Heart left ventricle (tissue), 16 donors: ENCODE measurements around the gene TCF7L2. TPM values are rescaled to one million over a fixed set of nuclear protein-coding genes. Genes with fewer than 3 reads are reported as not detected.

ENCODE experiments used
- ATAC-seq, 4 donors: fragments of 200-7000 bp; cut with Tn5 transposase; one replicate each; pipeline ENCODE4 v1.9.1; 2020 to 2022; ENCODE audit warnings: moderate library complexity in 4 of 4, mild to moderate bottlenecking in 3 of 4, moderate number of reproducible peaks in 1 of 4
- DNase-seq, 5 donors: peaks; one replicate each; pipeline ENCODE4 v3.0.0-alpha.2; 2020
- H3K27ac ChIP-seq, 12 donors: fragments of 200-600 bp; sonication (generic) in 4 of 12; one replicate each; pipeline versions ENCODE4 v1.5.0 to v1.8.0; 2016 to 2022; ENCODE audit warnings: mild to moderate bottlenecking in 2 of 12
- H3K27me3 ChIP-seq, 9 donors: fragments of 200-600 bp; sonication (generic) in 2 of 9; one replicate each; pipeline versions ENCODE4 v1.5.1 to v1.8.0; 2016 to 2022; ENCODE audit warnings: mild to moderate bottlenecking in 3 of 9
- H3K36me3 ChIP-seq, 9 donors: fragments of 200-600 bp; sonication (generic) in 2 of 9; one replicate each; pipeline versions ENCODE4 v1.5.0 to v1.8.0; 2018 to 2022; ENCODE audit warnings: mild to moderate bottlenecking in 2 of 9
- H3K4me1 ChIP-seq, 12 donors: fragments of 200-600 bp; sonication (generic) in 4 of 12; one replicate each; pipeline versions ENCODE4 v1.5.0 to v1.8.0; 2016 to 2022; ENCODE audit warnings: mild to moderate bottlenecking in 3 of 12
- H3K4me3 ChIP-seq, 12 donors: fragments of 200-600 bp; sonication (generic) in 4 of 12; one replicate each; pipeline versions ENCODE4 v1.5.0 to v1.8.0; 2017 to 2022; ENCODE audit warnings: mild to moderate bottlenecking in 9 of 12, moderate library complexity in 4 of 12
- H3K9me3 ChIP-seq, 12 donors: fragments of 200-600 bp; sonication (generic) in 4 of 12; one replicate each; pipeline versions ENCODE4 v1.5.0 to v1.8.0; 2016 to 2022; ENCODE audit warnings: mild to moderate bottlenecking in 1 of 12
- POLR2A ChIP-seq, 2 donors: fragments of 450-650 bp; IDR thresholded peaks; one replicate each; pipeline ENCODE4 v1.6.1; 2017; ENCODE audit warnings: antibody characterized with exemption in 2 of 2, mild to moderate bottlenecking in 2 of 2, moderate library complexity in 2 of 2
- WGBS, 4 donors: extraction: QIAGEN DNeasy Blood & Tissue Kit in 2 of 4; methylation state at CpG; one replicate each; pipeline versions ENCODE4 v1.1.5 to v1.1.7; 2013 to 2018; 5-methylcytosine and 5-hydroxymethylcytosine counted together
- intact Hi-C, 10 donors: fragments of 100-400 bp; cut with DNase I; formaldehyde crosslinking; loops; one replicate each; pipeline versions ENCODE4 v1.11.1 to v1.14.2; 2022
- polyA plus RNA-seq, 2 donors: library from polyadenylated mRNA; stranded (reverse); fragments of 200-250 nt; gene quantifications; one replicate each; pipeline ENCODE4 v1.2.3, GENCODE V29; 2013
- total RNA-seq, 9 donors: library from RNA; depleted of rRNA in 2 of 9; stranded (reverse); fragments of >200 nt in 2 of 9; fragmentation: NEBNext Ultra II Directional in 3 of 9; extraction: Animal tissue kit (Norgen Biotek cat#: 25700) in 3 of 9; gene quantifications; one replicate each; pipeline versions ENCODE4 v1.1.0 to v1.2.4, GENCODE V29; 2016 to 2023
- TF ChIP-seq, protein P1 (sequence below), 12 donors: fragments of 200-600 bp; sonication (generic) in 4 of 12; IDR thresholded peaks; one replicate each; pipeline versions ENCODE4 v1.5.0 to v1.8.0; 2018 to 2022; ENCODE audit warnings: antibody characterized with exemption in 12 of 12, mild to moderate bottlenecking in 5 of 12
- donor health status: ischemic (EF 13 %, LVEDD 7.1; RV severe dilation, severe dysfunction).
- donor health status: healthy with polysubstance abuse.
- donor health status: DM: no; HTN: yes; CAD: no.
- donor health status: DM: no; HTN: no; CAD: no.
- donor health status: ischemic (EF 25% LVEDD 6.9; RV normal size, moderate dysfunction).
- donor health status: ischemic (EF 25% LVEDD 5.7; RV mildly dilated, moderate dysfunction).
- donor health status: healthy.
- donor health status: DM: yes; HTN: yes; CAD: no.
- donor health status: ischemic (EF 35%, LVEDD 5.7; RV mildly dilated, moderate dysfunction).
- donor health status: nonischemic (EF 11% LVEDD 7.7; RV severe dilation, severe dysfunction).
- donor health status: DM: yes; HTN: yes; CAD: no.
- donor health status: PGD.
- donor health status: ischemic (EF 29% LVEDD 5.4; RV normal size, mild dysfunction).
- donor health status: nonischemic (EF 23%, LVEDD 6.1; RV moderate dilation, normal function).

Gene TCF7L2
- total and polyA plus RNA-seq, 11 donors: 4.3 to 17.5 (median 8.4) TPM

DNA sequence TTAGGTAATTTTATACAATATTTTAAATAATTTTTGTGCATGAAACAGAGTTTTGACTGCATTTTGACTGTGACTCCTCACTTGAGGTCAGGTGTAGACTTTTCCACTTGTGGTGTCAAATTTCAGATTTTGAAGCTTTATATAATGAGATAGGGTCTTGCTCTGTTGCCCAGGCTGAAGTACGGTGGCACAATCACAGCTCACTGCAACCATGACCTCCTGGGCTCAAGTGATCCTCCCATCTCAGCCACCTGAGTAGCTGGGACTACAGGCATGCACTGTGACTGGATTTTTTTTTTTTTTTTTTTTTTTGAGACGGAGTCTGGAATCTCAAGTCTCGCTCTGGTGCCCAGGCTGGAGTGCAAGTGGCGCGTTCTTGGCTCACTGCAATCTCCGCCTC lies 74.9 kb downstream of the TCF7L2 start:
- Histone ChIP-seq H3K27me3 (no peaks in the 10 kb centered on the region), H3K27ac (no peak overlapping the region), H3K4me1 (peaks cover 15 to 68% (median 58%) of the 10 kb centered on the region in 12 donors), H3K9me3 (no peaks in the 10 kb centered on the region), H3K36me3 (no peaks in the 10 kb centered on the region), H3K4me3 (no peak overlapping the region)
- TF ChIP-seq POLR2A (IDR thresholded peaks at IDR 0.05): no peak
- TF ChIP-seq, protein P1, sequence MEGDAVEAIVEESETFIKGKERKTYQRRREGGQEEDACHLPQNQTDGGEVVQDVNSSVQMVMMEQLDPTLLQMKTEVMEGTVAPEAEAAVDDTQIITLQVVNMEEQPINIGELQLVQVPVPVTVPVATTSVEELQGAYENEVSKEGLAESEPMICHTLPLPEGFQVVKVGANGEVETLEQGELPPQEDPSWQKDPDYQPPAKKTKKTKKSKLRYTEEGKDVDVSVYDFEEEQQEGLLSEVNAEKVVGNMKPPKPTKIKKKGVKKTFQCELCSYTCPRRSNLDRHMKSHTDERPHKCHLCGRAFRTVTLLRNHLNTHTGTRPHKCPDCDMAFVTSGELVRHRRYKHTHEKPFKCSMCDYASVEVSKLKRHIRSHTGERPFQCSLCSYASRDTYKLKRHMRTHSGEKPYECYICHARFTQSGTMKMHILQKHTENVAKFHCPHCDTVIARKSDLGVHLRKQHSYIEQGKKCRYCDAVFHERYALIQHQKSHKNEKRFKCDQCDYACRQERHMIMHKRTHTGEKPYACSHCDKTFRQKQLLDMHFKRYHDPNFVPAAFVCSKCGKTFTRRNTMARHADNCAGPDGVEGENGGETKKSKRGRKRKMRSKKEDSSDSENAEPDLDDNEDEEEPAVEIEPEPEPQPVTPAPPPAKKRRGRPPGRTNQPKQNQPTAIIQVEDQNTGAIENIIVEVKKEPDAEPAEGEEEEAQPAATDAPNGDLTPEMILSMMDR (IDR thresholded peaks at IDR 0.05): no peak
- WGBS, 4 donors: 97 to 99% (median 98%) methylated on average over 6 of the region's 6 CpGs
- intact Hi-C loops: loop anchor here in 2 of 10 donors (5.0 to 10.0 kb wide), 2 partner anchors 50 to 73 kb away; partner anchors contain the start of gene TCF7L2 (in 1 of the 2)
- no peak for DNase-seq
- no peak for ATAC-seq

DNA sequence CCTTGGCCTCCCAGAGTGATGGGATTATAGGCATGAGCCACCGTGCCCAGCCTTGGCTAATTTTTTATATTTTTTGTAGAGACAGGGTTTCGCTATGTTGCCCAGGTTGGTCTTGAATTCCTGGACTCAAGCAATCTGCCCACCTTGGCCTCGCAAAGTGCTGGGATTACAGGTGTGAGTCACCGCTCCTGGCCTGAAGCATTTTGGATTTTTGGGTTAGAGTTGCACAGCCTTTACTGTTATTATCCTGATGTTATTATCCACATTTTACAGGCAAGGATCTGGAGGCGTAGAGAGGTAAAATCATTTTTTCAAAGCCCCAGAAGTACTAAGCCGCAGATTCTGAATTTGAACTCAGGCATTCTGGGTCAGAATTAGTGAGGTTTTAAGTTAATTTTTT lies 75.4 kb downstream of the TCF7L2 start:
- H3K4me1 ChIP-seq: peaks cover 11 to 65% (median 52%) of the 10 kb centered on the region in 12 donors
- DNase-seq: no peak
- H3K9me3 ChIP-seq: no peaks in the 10 kb centered on the region
- intact Hi-C loops: loop anchor here in 2 of 10 donors (5.0 to 10.0 kb wide), 2 partner anchors 49 to 73 kb away; partner anchors contain the start of gene TCF7L2 (in 1 of the 2)
- no peak for TF ChIP-seq POLR2A (IDR thresholded peaks at IDR 0.05)
- TF ChIP-seq, protein P1 (IDR thresholded peaks at IDR 0.05): no peak
- ATAC-seq: no peak
- no peaks in the 10 kb centered on the region for H3K36me3 ChIP-seq
- H3K27ac ChIP-seq: no peak overlapping the region
- no peaks in the 10 kb centered on the region for H3K27me3 ChIP-seq
- H3K4me3 ChIP-seq: no peak overlapping the region
- 98% methylated on average over 6 of the region's 6 CpGs for WGBS, 4 donors

DNA sequence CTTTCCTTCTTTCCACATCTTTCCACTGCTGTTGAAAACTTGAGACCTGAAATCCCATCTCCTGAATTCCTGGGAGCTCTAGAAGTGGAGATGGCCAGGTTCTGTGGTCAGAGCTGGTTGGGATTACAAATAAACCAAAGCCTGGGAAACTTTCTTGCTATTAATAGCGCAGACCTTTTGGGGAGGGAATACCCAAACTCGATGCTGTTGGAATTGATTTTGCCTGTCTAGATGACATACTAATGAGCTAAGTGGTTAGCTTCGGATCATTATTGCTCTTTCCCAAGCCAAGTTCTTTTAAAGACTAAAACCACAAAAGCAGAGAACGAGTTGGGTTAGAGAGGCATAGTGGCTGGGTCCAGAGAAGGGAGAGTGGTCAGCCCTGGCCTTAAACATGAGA lies 76.6 kb downstream of the TCF7L2 start:
- intact Hi-C loops: loop anchor here in 3 of 10 donors (2.0 to 10.0 kb wide), 3 partner anchors 48 to 76 kb away; partner anchors contain the start of gene TCF7L2 (in 2 of the 3)
- DNase-seq: no peak
- Histone ChIP-seq H3K4me3 (peak overlapping the region in 1 of 12 donors; percentile 5), H3K27ac (peak overlapping the region in 5 of 12 donors; percentile 28 to 56 (median 49)), H3K4me1 (peaks cover 7 to 57% (median 40%) of the 10 kb centered on the region in 12 donors), H3K9me3 (no peaks in the 10 kb centered on the region), H3K36me3 (no peaks in the 10 kb centered on the region), H3K27me3 (no peaks in the 10 kb centered on the region)
- 51 to 67% (median 66%) methylated on average over 4 of the region's 4 CpGs for WGBS, 4 donors
- TF ChIP-seq POLR2A (IDR thresholded peaks at IDR 0.05): no peak
- TF ChIP-seq, protein P1 (IDR thresholded peaks at IDR 0.05): no peak
- no peak for ATAC-seq

DNA sequence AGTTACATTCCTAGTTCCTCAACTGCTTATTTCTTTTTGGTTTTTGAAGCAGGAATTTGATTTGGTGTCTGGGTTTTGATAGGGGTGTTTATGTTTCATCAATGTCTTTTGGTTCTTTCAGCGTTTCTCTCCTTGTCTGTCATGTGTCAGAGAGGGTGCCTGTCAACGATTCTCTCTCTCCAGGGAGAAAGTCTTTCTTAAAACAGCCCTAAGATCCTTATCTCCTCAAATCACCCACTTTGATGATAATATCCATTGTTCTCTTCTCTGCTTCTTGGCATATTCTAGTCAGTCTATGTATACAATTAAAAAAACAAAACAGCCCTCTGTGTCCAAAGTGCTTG lies 77.2 kb downstream of the TCF7L2 start:
- Histone ChIP-seq H3K4me3 (peak overlapping the region in 3 of 12 donors; percentile 5 to 10 (median 8)), H3K27me3 (no peaks in the 10 kb centered on the region), H3K9me3 (no peaks in the 10 kb centered on the region), H3K27ac (peak overlapping the region in 9 of 12 donors; percentile 19 to 56 (median 49)), H3K4me1 (peaks cover 3 to 52% (median 36%) of the 10 kb centered on the region in 12 donors), H3K36me3 (no peaks in the 10 kb centered on the region)
- ATAC-seq (peak in 1 of 4 donors; percentile 18), DNase-seq (no peak)
- WGBS, 4 donors: 21 to 38% (median 32%) methylated on average over 2 of the region's 2 CpGs
- intact Hi-C loops: loop anchor here in 3 of 10 donors (2.0 to 10.0 kb wide), 3 partner anchors 48 to 76 kb away; partner anchors contain the start of gene TCF7L2 (in 2 of the 3)
- no peak for TF ChIP-seq POLR2A (IDR thresholded peaks at IDR 0.05)
- TF ChIP-seq, protein P1 (IDR thresholded peaks at IDR 0.05): no peak
